ENCODE data around the gene SHOC2.

GRCh38 chr10:110880012-110880411 is 39.4 kb upstream of the SHOC2 start:
- TF ChIP-seq, protein P1, sequence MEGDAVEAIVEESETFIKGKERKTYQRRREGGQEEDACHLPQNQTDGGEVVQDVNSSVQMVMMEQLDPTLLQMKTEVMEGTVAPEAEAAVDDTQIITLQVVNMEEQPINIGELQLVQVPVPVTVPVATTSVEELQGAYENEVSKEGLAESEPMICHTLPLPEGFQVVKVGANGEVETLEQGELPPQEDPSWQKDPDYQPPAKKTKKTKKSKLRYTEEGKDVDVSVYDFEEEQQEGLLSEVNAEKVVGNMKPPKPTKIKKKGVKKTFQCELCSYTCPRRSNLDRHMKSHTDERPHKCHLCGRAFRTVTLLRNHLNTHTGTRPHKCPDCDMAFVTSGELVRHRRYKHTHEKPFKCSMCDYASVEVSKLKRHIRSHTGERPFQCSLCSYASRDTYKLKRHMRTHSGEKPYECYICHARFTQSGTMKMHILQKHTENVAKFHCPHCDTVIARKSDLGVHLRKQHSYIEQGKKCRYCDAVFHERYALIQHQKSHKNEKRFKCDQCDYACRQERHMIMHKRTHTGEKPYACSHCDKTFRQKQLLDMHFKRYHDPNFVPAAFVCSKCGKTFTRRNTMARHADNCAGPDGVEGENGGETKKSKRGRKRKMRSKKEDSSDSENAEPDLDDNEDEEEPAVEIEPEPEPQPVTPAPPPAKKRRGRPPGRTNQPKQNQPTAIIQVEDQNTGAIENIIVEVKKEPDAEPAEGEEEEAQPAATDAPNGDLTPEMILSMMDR (conservative IDR thresholded peaks at IDR 0.05 in 1 of 2, IDR thresholded peaks at IDR 0.05 in 1 of 2; ENCODE audit: low read depth in 1 of 2, low read length in 2 of 2): no peak
- no peak for TF ChIP-seq EZH2 (IDR thresholded peaks at IDR 0.05; ENCODE audit: low read length, missing control alignments)
